GM12875 (cell line): ENCODE data around the gene TMEM247.

Experiments used
- H3K4me3 ChIP-seq: one replicate; pipeline ENCODE4 v1.5.1; 2011; ENCODE audit warnings: low read depth, low read length, control low read depth
- CTCF ChIP-seq: IDR thresholded peaks from 2 replicates; pipeline ENCODE4 v1.5.1; 2011; ENCODE audit warnings: low read depth, mild to moderate bottlenecking, control low read depth, inconsistent platforms, low read length, moderate library complexity, borderline replicate concordance; ENCODE audit not compliant: insufficient read depth

The TMEM247 gene

GRCh38 chr2:46503686-46504085 is 24.3 kb downstream of the TMEM247 start:
- H3K4me3 ChIP-seq: no peak overlapping the region
- TF ChIP-seq CTCF: no peak

GRCh38 chr2:46504221-46504620 is 24.9 kb downstream of the TMEM247 start:
- no peak overlapping the region for H3K4me3 ChIP-seq
- no peak for TF ChIP-seq CTCF

- H3K4me3 ChIP-seq: no peak overlapping the region
- no peak for TF ChIP-seq CTCF
Observed at GRCh38 chr2:46504685-46505471, 25.5 kb downstream of the TMEM247 start.

- no peak for TF ChIP-seq CTCF
- no peak overlapping the region for H3K4me3 ChIP-seq
Observed at GRCh38 chr2:46505472-46505783, 26.1 kb downstream of the TMEM247 start.

GRCh38 chr2:46506131-46506706 is 26.9 kb downstream of the TMEM247 start:
- TF ChIP-seq CTCF: no peak
- no peak overlapping the region for H3K4me3 ChIP-seq

GRCh38 chr2:46508312-46508711 is 28.9 kb downstream of the TMEM247 start:
- no peak for TF ChIP-seq CTCF
- H3K4me3 ChIP-seq: no peak overlapping the region

- H3K4me3 ChIP-seq: no peak overlapping the region
Observed at GRCh38 chr2:46508759-46509158, 29.4 kb downstream of the TMEM247 start.

More at GRCh38 chr2:46508759-46509158, 29.4 kb downstream of the TMEM247 start:
- TF ChIP-seq CTCF: no peak
